ENCODE measurements around the gene PRKCA.

PRKCA gene

GRCh38 chr17:66772148-66772812 is 469.9 kb downstream of the PRKCA start:
- no peak for DNase-seq (ENCODE audit: low read depth in 2 of 2)

GRCh38 chr17:66775271-66775670 is 472.9 kb downstream of the PRKCA start:
- DNase-seq (ENCODE audit: low read depth in 2 of 2): no peak

GRCh38 chr17:66775881-66776400 is 473.5 kb downstream of the PRKCA start:
- no peak for DNase-seq (ENCODE audit: low read depth in 2 of 2)

- DNase-seq (ENCODE audit: low read depth in 2 of 2): no peak
Observed at GRCh38 chr17:66776999-66777688, 474.7 kb downstream of the PRKCA start.

- no peak for DNase-seq (ENCODE audit: low read depth in 2 of 2)
Observed at GRCh38 chr17:66777689-66778225, 475.3 kb downstream of the PRKCA start.

- DNase-seq (ENCODE audit: low read depth in 2 of 2): no peak
Observed at GRCh38 chr17:66778531-66779236, 476.3 kb downstream of the PRKCA start.

- no peak for DNase-seq (ENCODE audit: low read depth in 2 of 2)
Observed at GRCh38 chr17:66779237-66779606, 476.8 kb downstream of the PRKCA start.

- DNase-seq (ENCODE audit: low read depth in 2 of 2): no peak
Observed at GRCh38 chr17:66781135-66781534, 478.7 kb downstream of the PRKCA start.

GRCh38 chr17:66782851-66783250 is 480.4 kb downstream of the PRKCA start:
- DNase-seq (ENCODE audit: low read depth in 2 of 2): no peak

- no peak for DNase-seq (ENCODE audit: low read depth in 2 of 2)
Observed at GRCh38 chr17:66783656-66784381, 481.4 kb downstream of the PRKCA start.

GRCh38 chr17:66784621-66785364 is 482.4 kb downstream of the PRKCA start:
- no peak for DNase-seq (ENCODE audit: low read depth in 2 of 2)

GRCh38 chr17:66786107-66786506 is 483.7 kb downstream of the PRKCA start:
- DNase-seq (ENCODE audit: low read depth in 2 of 2): no peak

- DNase-seq (ENCODE audit: low read depth in 2 of 2): no peak
Observed at GRCh38 chr17:66787914-66788313, 485.5 kb downstream of the PRKCA start.

- DNase-seq (ENCODE audit: low read depth in 2 of 2): no peak
Observed at GRCh38 chr17:66789093-66789492, 486.7 kb downstream of the PRKCA start.

GRCh38 chr17:66789961-66790437 is 487.6 kb downstream of the PRKCA start:
- no peak for DNase-seq (ENCODE audit: low read depth in 2 of 2)

- no peak for DNase-seq (ENCODE audit: low read depth in 2 of 2)
Observed at GRCh38 chr17:66790501-66791061, 488.2 kb downstream of the PRKCA start.

- no peak for DNase-seq (ENCODE audit: low read depth in 2 of 2)
Observed at GRCh38 chr17:66791347-66791746, 488.9 kb downstream of the PRKCA start.

- no peak for DNase-seq (ENCODE audit: low read depth in 2 of 2)
Observed at GRCh38 chr17:66793814-66794213, 491.4 kb downstream of the PRKCA start.

- DNase-seq (ENCODE audit: low read depth in 2 of 2): no peak
Observed at GRCh38 chr17:66795486-66795885, 493.1 kb downstream of the PRKCA start.

- no peak for DNase-seq (ENCODE audit: low read depth in 2 of 2)
Observed at GRCh38 chr17:66799849-66800537, 497.6 kb downstream of the PRKCA start.

Data from stimulated activated CD8-positive, alpha-beta memory T cell treated with anti-CD3 and anti-CD28 coated beads, Interleukin-15, amount 100 ng/mL, for 4 hours (primary cell).